Measurements from ENCODE around the gene PYDC2. TPM values are rescaled to one million over a fixed set of nuclear protein-coding genes. Genes with fewer than 3 reads are reported as not detected.

PYDC2 gene
- total and polyA plus RNA-seq, 2 donors (not counting 1 experiment from before 2014, with no cell fraction given), result not detected

- Histone ChIP-seq H3K79me2 (ENCODE audit: control insufficient read depth, insufficient read depth, low read length) (no peaks in the 10 kb centered on the region), H3K9me3 (ENCODE audit: control insufficient read depth, insufficient read depth, low read depth, low read length) (no peaks in the 10 kb centered on the region), H3K27me3 (ENCODE audit: control insufficient read depth, insufficient read depth, low read length) (no peaks in the 10 kb centered on the region), H3K36me3 (ENCODE audit: control insufficient read depth, insufficient read depth, low read length) (no peaks in the 10 kb centered on the region), H2AFZ (ENCODE audit: low read length) (no peak overlapping the region), H3K4me1 (ENCODE audit: control insufficient read depth, extremely low read depth, insufficient read depth, low read length) (no peaks in the 10 kb centered on the region), H3K4me3 (replicated peaks in 1 of 4; ENCODE audit: control extremely low read depth in 1 of 4, insufficient read depth in 1 of 4, low read depth in 3 of 4, low read length in 4 of 4) (no peak overlapping the region), H3K9ac (ENCODE audit: insufficient read depth, low read length) (no peak overlapping the region), H4K20me1 (ENCODE audit: control insufficient read depth, extremely low read depth, insufficient read depth, low read length) (no peaks in the 10 kb centered on the region), H3K27ac (ENCODE audit: insufficient read depth, low read length) (no peak overlapping the region), H3K4me2 (ENCODE audit: extremely low read depth, insufficient read depth, low read length) (no peak overlapping the region)
- DNase-seq (ENCODE audit: low read depth in 2 of 2), result no peak
- TF ChIP-seq, protein P1, sequence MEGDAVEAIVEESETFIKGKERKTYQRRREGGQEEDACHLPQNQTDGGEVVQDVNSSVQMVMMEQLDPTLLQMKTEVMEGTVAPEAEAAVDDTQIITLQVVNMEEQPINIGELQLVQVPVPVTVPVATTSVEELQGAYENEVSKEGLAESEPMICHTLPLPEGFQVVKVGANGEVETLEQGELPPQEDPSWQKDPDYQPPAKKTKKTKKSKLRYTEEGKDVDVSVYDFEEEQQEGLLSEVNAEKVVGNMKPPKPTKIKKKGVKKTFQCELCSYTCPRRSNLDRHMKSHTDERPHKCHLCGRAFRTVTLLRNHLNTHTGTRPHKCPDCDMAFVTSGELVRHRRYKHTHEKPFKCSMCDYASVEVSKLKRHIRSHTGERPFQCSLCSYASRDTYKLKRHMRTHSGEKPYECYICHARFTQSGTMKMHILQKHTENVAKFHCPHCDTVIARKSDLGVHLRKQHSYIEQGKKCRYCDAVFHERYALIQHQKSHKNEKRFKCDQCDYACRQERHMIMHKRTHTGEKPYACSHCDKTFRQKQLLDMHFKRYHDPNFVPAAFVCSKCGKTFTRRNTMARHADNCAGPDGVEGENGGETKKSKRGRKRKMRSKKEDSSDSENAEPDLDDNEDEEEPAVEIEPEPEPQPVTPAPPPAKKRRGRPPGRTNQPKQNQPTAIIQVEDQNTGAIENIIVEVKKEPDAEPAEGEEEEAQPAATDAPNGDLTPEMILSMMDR (conservative IDR thresholded peaks at IDR 0.05 in 1 of 2, IDR thresholded peaks at IDR 0.05 in 1 of 2; ENCODE audit: low read depth in 1 of 2, low read length in 2 of 2), result no peak
- TF ChIP-seq EZH2 (IDR thresholded peaks at IDR 0.05; ENCODE audit: low read length, missing control alignments), result no peak
These were observed 40.2 kb upstream of the PYDC2 start for GRCh38 chr3:191420771-191421170.

- Histone ChIP-seq H3K4me2 (ENCODE audit: extremely low read depth, insufficient read depth, low read length) (no peak overlapping the region), H3K36me3 (ENCODE audit: control insufficient read depth, insufficient read depth, low read length) (no peaks in the 10 kb centered on the region), H2AFZ (ENCODE audit: low read length) (no peak overlapping the region), H3K27me3 (ENCODE audit: control insufficient read depth, insufficient read depth, low read length) (no peaks in the 10 kb centered on the region), H3K4me1 (ENCODE audit: control insufficient read depth, extremely low read depth, insufficient read depth, low read length) (no peaks in the 10 kb centered on the region), H4K20me1 (ENCODE audit: control insufficient read depth, extremely low read depth, insufficient read depth, low read length) (no peaks in the 10 kb centered on the region), H3K9ac (ENCODE audit: insufficient read depth, low read length) (no peak overlapping the region), H3K79me2 (ENCODE audit: control insufficient read depth, insufficient read depth, low read length) (no peaks in the 10 kb centered on the region), H3K9me3 (ENCODE audit: control insufficient read depth, insufficient read depth, low read depth, low read length) (no peaks in the 10 kb centered on the region), H3K27ac (ENCODE audit: insufficient read depth, low read length) (no peak overlapping the region), H3K4me3 (replicated peaks in 1 of 4; ENCODE audit: control extremely low read depth in 1 of 4, insufficient read depth in 1 of 4, low read depth in 3 of 4, low read length in 4 of 4) (no peak overlapping the region)
- TF ChIP-seq, protein P1 (conservative IDR thresholded peaks at IDR 0.05 in 1 of 2, IDR thresholded peaks at IDR 0.05 in 1 of 2; ENCODE audit: low read depth in 1 of 2, low read length in 2 of 2), result no peak
- no peak for TF ChIP-seq EZH2 (IDR thresholded peaks at IDR 0.05; ENCODE audit: low read length, missing control alignments)
- DNase-seq (ENCODE audit: low read depth in 2 of 2), result no peak
These were observed 36.1 kb upstream of the PYDC2 start for GRCh38 chr3:191424881-191425280.

- Histone ChIP-seq H4K20me1 (ENCODE audit: control insufficient read depth, extremely low read depth, insufficient read depth, low read length) (no peaks in the 10 kb centered on the region), H3K79me2 (ENCODE audit: control insufficient read depth, insufficient read depth, low read length) (no peaks in the 10 kb centered on the region), H3K27me3 (ENCODE audit: control insufficient read depth, insufficient read depth, low read length) (no peaks in the 10 kb centered on the region), H3K4me3 (replicated peaks in 1 of 4; ENCODE audit: control extremely low read depth in 1 of 4, insufficient read depth in 1 of 4, low read depth in 3 of 4, low read length in 4 of 4) (no peak overlapping the region), H3K9ac (ENCODE audit: insufficient read depth, low read length) (no peak overlapping the region), H3K4me1 (ENCODE audit: control insufficient read depth, extremely low read depth, insufficient read depth, low read length) (no peaks in the 10 kb centered on the region), H3K36me3 (ENCODE audit: control insufficient read depth, insufficient read depth, low read length) (no peaks in the 10 kb centered on the region), H3K4me2 (ENCODE audit: extremely low read depth, insufficient read depth, low read length) (no peak overlapping the region), H3K9me3 (ENCODE audit: control insufficient read depth, insufficient read depth, low read depth, low read length) (no peaks in the 10 kb centered on the region), H2AFZ (ENCODE audit: low read length) (no peak overlapping the region), H3K27ac (ENCODE audit: insufficient read depth, low read length) (no peak overlapping the region)
- DNase-seq (ENCODE audit: low read depth in 2 of 2), result no peak
- TF ChIP-seq EZH2 (IDR thresholded peaks at IDR 0.05; ENCODE audit: low read length, missing control alignments), result no peak
- TF ChIP-seq, protein P1 (conservative IDR thresholded peaks at IDR 0.05 in 1 of 2, IDR thresholded peaks at IDR 0.05 in 1 of 2; ENCODE audit: low read depth in 1 of 2, low read length in 2 of 2), result no peak
These were observed 35.6 kb upstream of the PYDC2 start for GRCh38 chr3:191425322-191425734.
